GM12878 (cell line): ENCODE measurements around the gene IFNK. TPM values are rescaled to one million over a fixed set of nuclear protein-coding genes. Genes with fewer than 3 reads are reported as not detected.

Experiments used
- ATAC-seq: fragments of 200-7000 bp; cut with Tn5 transposase; 3 replicates; pipeline ENCODE4 v1.9.1; 2020; ENCODE audit warnings: mild to moderate bottlenecking, moderate library complexity
- BruUV-seq: library from RNA; stranded (reverse); fragments of 400-500 nt; replicated peaks from 2 replicates; lab custom pipeline; 2021; lab: Mats Ljungman, UMichigan
- CTCF ChIA-PET: fragments of 300-600 bp; sonication (Branson Sonifier 250); formaldehyde crosslinking; extraction: SDS; loops from one replicate; lab custom pipeline; 2021; ENCODE audit warnings: inconsistent platforms; lab: Yijun Ruan, JAX
- POLR2A ChIA-PET: fragments of 350-600 bp; formaldehyde crosslinking; extraction: SDS; loops from one replicate; lab custom pipeline; 2021; ENCODE audit warnings: inconsistent platforms; lab: Charles Lee
- RAD21 ChIA-PET: fragments of 300-600 bp; sonication (Branson Sonifier 250); formaldehyde crosslinking; loops from one replicate; lab custom pipeline; 2023; ENCODE audit warnings: antibody characterized with exemption; ENCODE audit not compliant: unreplicated experiment; lab: Charles Lee
- SMC1A ChIA-PET: fragments of 300-600 bp; sonication (Branson Sonifier 250); formaldehyde crosslinking; loops from one replicate; lab custom pipeline; 2023; ENCODE audit not compliant: unreplicated experiment, uncharacterized antibody; lab: Charles Lee
- DNase-seq: peaks from one replicate; pipeline ENCODE4 v3.0.0-alpha.2; 2011; ENCODE audit warnings: low read depth, low spot score
- FAIRE-seq: peaks from 3 replicates; lab custom pipeline; 2011; peaks lifted over from hg19 to GRCh38; lab: Jason Lieb, UNC
- H2AFZ ChIP-seq: 2 replicates; pipeline ENCODE4 v1.6.0; 2011; ENCODE audit warnings: low read depth, low read length, control low read depth; ENCODE audit not compliant: control insufficient read depth
- H3K27ac ChIP-seq: 2 replicates; pipeline ENCODE4 v1.5.1; 2011; ENCODE audit warnings: control low read depth; ENCODE audit not compliant: control insufficient read depth, insufficient read depth
- H3K27me3 ChIP-seq, 2 experiments: replicated peaks in 1 of 2; 2 replicates each; pipeline versions ENCODE4 v1.6.0 to v1.6.1; 2011; ENCODE audit warnings: low read length in 1 of 2; ENCODE audit not compliant: control insufficient read depth in 2 of 2, insufficient read depth in 2 of 2
- H3K36me3 ChIP-seq, 2 experiments: 2 replicates each; pipeline ENCODE4 v1.5.1; 2011; ENCODE audit warnings: low read length in 1 of 2; ENCODE audit not compliant: control insufficient read depth in 2 of 2, insufficient read depth in 2 of 2
- H3K4me1 ChIP-seq: 2 replicates; pipeline ENCODE4 v1.6.1; 2011; ENCODE audit warnings: mild to moderate bottlenecking, low read length, moderate library complexity, mixed read lengths; ENCODE audit not compliant: control insufficient read depth, insufficient read depth
- H3K4me2 ChIP-seq: 2 replicates; pipeline ENCODE4 v1.6.0; 2011; ENCODE audit warnings: control low read depth; ENCODE audit not compliant: control insufficient read depth, insufficient read depth
- H3K4me3 ChIP-seq: fragments of 200-600 bp; sonication (generic); 2 replicates; pipeline ENCODE4 v1.5.1; 2016
- H3K79me2 ChIP-seq: 2 replicates; pipeline ENCODE4 v1.6.0; 2011; ENCODE audit warnings: low read length; ENCODE audit not compliant: control insufficient read depth, insufficient read depth
- H3K9ac ChIP-seq: 2 replicates; pipeline ENCODE4 v1.8.0; 2011; ENCODE audit warnings: low read length, control low read depth, mixed read lengths; ENCODE audit not compliant: control insufficient read depth, insufficient read depth
- H3K9me3 ChIP-seq: replicated peaks from 3 replicates; pipeline ENCODE4 v1.5.1; 2011; ENCODE audit warnings: mild to moderate bottlenecking, low read length; ENCODE audit not compliant: control insufficient read depth, insufficient read depth
- H4K20me1 ChIP-seq: 2 replicates; pipeline ENCODE4 v1.6.0; 2011; ENCODE audit not compliant: control insufficient read depth, insufficient read depth
- CUX1 ChIP-seq: IDR thresholded peaks from 2 replicates; pipeline ENCODE4 v1.6.1; 2012; ENCODE audit warnings: improper control_type of control experiment, low read depth, low read length; ENCODE audit not compliant: insufficient replicate concordance
- E2F4 ChIP-seq: IDR thresholded peaks from 2 replicates; pipeline ENCODE4 v1.6.1; 2012; ENCODE audit warnings: low read depth, low read length, improper control_type of control experiment
- IKZF1 ChIP-seq: fragments of 450-650 bp; conservative IDR thresholded peaks from 2 replicates; pipeline ENCODE4 v1.6.1; 2017; ENCODE audit warnings: antibody characterized with exemption, mild to moderate bottlenecking
- JUNB ChIP-seq: IDR thresholded peaks from 2 replicates; pipeline ENCODE4 v1.6.1; 2016; ENCODE audit warnings: antibody characterized with exemption, mild to moderate bottlenecking
- LARP7 ChIP-seq: fragments of 450-650 bp; IDR thresholded peaks from 2 replicates; pipeline ENCODE4 v1.6.1; 2017; ENCODE audit warnings: mild to moderate bottlenecking
- MYC ChIP-seq: IDR thresholded peaks from 2 replicates; pipeline ENCODE4 v1.6.1; 2011; ENCODE audit warnings: mild to moderate bottlenecking, low read length, moderate library complexity, inconsistent platforms; ENCODE audit not compliant: insufficient read depth, insufficient replicate concordance, insufficient read length, severe bottlenecking
- NFIC ChIP-seq: IDR thresholded peaks from 2 replicates; pipeline ENCODE4 v1.6.1; 2012; ENCODE audit warnings: low read depth, mild to moderate bottlenecking, inconsistent platforms, low read length, moderate library complexity
- RBBP5 ChIP-seq: fragments of 200-600 bp; sonication (generic); conservative IDR thresholded peaks from 2 replicates; pipeline ENCODE4 v1.6.1; 2016
- RELA ChIP-seq: fragments of 450-650 bp; IDR thresholded peaks from 2 replicates; pipeline ENCODE4 v1.8.0; 2014; ENCODE audit warnings: borderline replicate concordance; ENCODE audit not compliant: partially characterized antibody
- SP1 ChIP-seq: IDR thresholded peaks from one replicate; pipeline ENCODE4 v1.6.1; 2011; ENCODE audit warnings: low read depth, low read length
- SREBF1 ChIP-seq: IDR thresholded peaks from 2 replicates; pipeline ENCODE4 v1.6.1; 2012; ENCODE audit warnings: mild to moderate bottlenecking, low read length
- ZZZ3 ChIP-seq: IDR thresholded peaks from 2 replicates; pipeline ENCODE4 v1.6.1; 2011; ENCODE audit warnings: low read depth; ENCODE audit not compliant: control insufficient read depth, insufficient read length
- WGBS: methylation state at CpG from one replicate; pipeline ENCODE4 v1.1.6; 2016; ENCODE audit warnings: low lambda C conversion rate; ENCODE audit not compliant: insufficient replicate concordance, insufficient coverage; ENCODE audit errors: missing lambda C conversion rate; 5-methylcytosine and 5-hydroxymethylcytosine counted together
- in situ Hi-C: fragments of 300-500 bp; cut with MboI; formaldehyde crosslinking; loops from 9 replicates; pipeline ENCODE4 v1.14.3; 2018; ENCODE audit warnings: mixed read lengths
- intact Hi-C: fragments of 100-400 bp; cut with micrococcal nuclease; formaldehyde crosslinking; loops from one replicate; pipeline ENCODE4 v1.14.2; 2022; ENCODE audit not compliant: unreplicated experiment
- polyA plus RNA-seq, 11 experiments: library from polyadenylated mRNA; depleted of rRNA in 4 of 11; unstranded in 6 of 11; stranded (reverse) in 5 of 11; fragments of >200 nt; fragmentation: Nextera tagmentation in 4 of 11; fragmentation: Illumina TruSeq in 1 of 11; extraction: Ambion mirVana in 4 of 11; extraction: Trizol in 1 of 11; gene quantifications; 1 replicate in 1 of 11; 2 replicates in 10 of 11; pipeline versions ENCODE4 v1.2.1 to v1.2.3, GENCODE V29; 2011 to 2016; ENCODE audit warnings: inconsistent platforms in 2 of 11, missing spikeins in 2 of 11, low read depth in 1 of 11
- total RNA-seq, 4 experiments: library from RNA; depleted of rRNA in 3 of 4; stranded (reverse); fragments of >200 nt in 3 of 4; fragmentation: Illumina TruSeq in 1 of 4; extraction: Trizol in 1 of 4; gene quantifications; 2 replicates each; pipeline versions ENCODE4 v1.2.1 to v1.2.3, GENCODE V29; 2013 to 2021

IFNK gene
- total and polyA plus RNA-seq, 10 of the 15 experiments (the other 5 are each of a cell fraction or from before 2014, with no cell fraction given): 0.06 TPM; not detected in 9

- in situ Hi-C loops: no loop called here
- no peaks in the 10 kb centered on the region for H4K20me1 ChIP-seq
- no peak for FAIRE-seq
Measured at GRCh38 chr9:27556470-27556869, 32.4 kb downstream of the IFNK start.

GRCh38 chr9:27558307-27558706, 34.2 kb downstream of the IFNK start:
- H3K4me1 ChIP-seq: no peaks in the 10 kb centered on the region; the same call in 1 of the 2 replicates
- no peak overlapping the region for H2AFZ ChIP-seq
- intact Hi-C loops (no loop called here), in situ Hi-C loops (no loop called here)
- ChIA-PET SMC1A (interaction anchor here (2.1 to 5.5 kb wide), 3 partner anchors 11 to 225 kb away, joined by 7 to 40 read pairs (median 9); no protein-coding TSS in a partner anchor), RAD21 (no interaction called here), CTCF (interaction anchor here (0.9 to 1.3 kb wide), 4 partner anchors 11 to 226 kb away, joined by 3 to 5 read pairs (median 3); no protein-coding TSS in a partner anchor), POLR2A (no interaction called here)
- no peaks in the 10 kb centered on the region for H3K9me3 ChIP-seq
- H4K20me1 ChIP-seq: no peaks in the 10 kb centered on the region
- H3K36me3 ChIP-seq: peaks cover 0 to 2% of the 10 kb centered on the region in 2 experiments; a peak in 1 of 4 replicates
- no peak for DNase-seq
- no peak overlapping the region for H3K4me2 ChIP-seq
- H3K4me3 ChIP-seq: no peak overlapping the region
- H3K9ac ChIP-seq: no peak overlapping the region
- BruUV-seq: no TSS peak
- no peaks in the 10 kb centered on the region for H3K27me3 ChIP-seq
- H3K27ac ChIP-seq: no peak overlapping the region
- ATAC-seq: no peak
- FAIRE-seq: no peak
- no peaks in the 10 kb centered on the region for H3K79me2 ChIP-seq
- TF ChIP-seq NFIC: no peak
- no peak for TF ChIP-seq LARP7
- no peak for TF ChIP-seq SP1
- no peak for TF ChIP-seq CUX1
- TF ChIP-seq RELA: no peak
- TF ChIP-seq RBBP5: no peak
- no peak for TF ChIP-seq MYC
- TF ChIP-seq ZZZ3: no peak

More at GRCh38 chr9:27556470-27556869, 32.4 kb downstream of the IFNK start:
- Histone ChIP-seq H2AFZ (no peak overlapping the region), H3K4me1 (no peaks in the 10 kb centered on the region; the same call in 1 of the 2 replicates), H3K4me3 (no peak overlapping the region), H3K9ac (no peak overlapping the region), H3K79me2 (no peaks in the 10 kb centered on the region), H3K4me2 (no peak overlapping the region), H3K27me3 (no peaks in the 10 kb centered on the region), H3K9me3 (no peaks in the 10 kb centered on the region), H3K36me3 (peaks cover 0 to 2% of the 10 kb centered on the region in 2 experiments; a peak in 1 of 4 replicates), H3K27ac (no peak overlapping the region)
- ChIA-PET POLR2A (no interaction called here), SMC1A (interaction anchor here (0.9 to 1.8 kb wide), 2 partner anchors 9 to 10 kb away, joined by 3 to 7 read pairs; no protein-coding TSS in a partner anchor), RAD21 (no interaction called here), CTCF (interaction anchor here (3.7 kb wide), 1 partner anchor 224 kb away, joined by 17 read pairs; no protein-coding TSS in a partner anchor)
- over 99% methylated on average over 8 of the region's 8 CpGs for WGBS
- no peak for ATAC-seq
- BruUV-seq: no TSS peak
- DNase-seq: no peak
- intact Hi-C loops: no loop called here
- TF ChIP-seq SREBF1 (no peak), E2F4 (no peak), IKZF1 (no peak), JUNB (no peak)
